Astrocyte of the cerebellum (primary cell): ENCODE results near the gene PLOD1.

Experiments
- DNase-seq: peaks from one replicate; pipeline ENCODE4 v3.0.0-alpha.2; 2011; ENCODE audit warnings: low read depth
- H3K4me3 ChIP-seq: 2 replicates; pipeline ENCODE4 v1.5.1; 2011; ENCODE audit warnings: mild to moderate bottlenecking, low read depth, low read length, moderate library complexity
- CTCF ChIP-seq: IDR thresholded peaks from 2 replicates; pipeline ENCODE4 v1.5.1; 2012; ENCODE audit warnings: low read length, low read depth, moderate library complexity, mild to moderate bottlenecking; ENCODE audit errors: missing control alignments
- in situ Hi-C: cut with HindIII; loops from 2 replicates; pipeline ENCODE4 v1.10.0; 2017; ENCODE audit warnings: low sequenced_read_pairs

PLOD1 gene

GRCh38 chr1:11984121-11984520, 49.6 kb downstream of the PLOD1 start:
- no peak for DNase-seq
- TF ChIP-seq CTCF = no peak
- in situ Hi-C loops = loop anchor here (5.0 kb wide), 1 partner anchor 38 kb away; no protein-coding TSS in a partner anchor
- no peak overlapping the region for H3K4me3 ChIP-seq

GRCh38 chr1:11984576-11984975, 50.1 kb downstream of the PLOD1 start:
- TF ChIP-seq CTCF = no peak
- no peak overlapping the region for H3K4me3 ChIP-seq
- in situ Hi-C loops = loop anchor here (5.0 kb wide), 1 partner anchor 38 kb away; no protein-coding TSS in a partner anchor
- DNase-seq = no peak

GRCh38 chr1:11985171-11985570, 50.7 kb downstream of the PLOD1 start:
- in situ Hi-C loops = no loop called here
- TF ChIP-seq CTCF = no peak
- DNase-seq = no peak
- H3K4me3 ChIP-seq = no peak overlapping the region

GRCh38 chr1:11985851-11986250, 51.3 kb downstream of the PLOD1 start:
- DNase-seq = peak; percentile 24
- in situ Hi-C loops = no loop called here
- no peak overlapping the region for H3K4me3 ChIP-seq
- no peak for TF ChIP-seq CTCF

GRCh38 chr1:11989669-11990068, 55.2 kb downstream of the PLOD1 start:
- no peak overlapping the region for H3K4me3 ChIP-seq
- TF ChIP-seq CTCF = no peak
- in situ Hi-C loops = no loop called here
- DNase-seq = no peak

- in situ Hi-C loops = no loop called here
- TF ChIP-seq CTCF = no peak
- H3K4me3 ChIP-seq = no peak overlapping the region
- DNase-seq = no peak
These were observed 56.0 kb downstream of the PLOD1 start for GRCh38 chr1:11990303-11991032.
